ENCODE measurements around the gene PITHD1.

- no peak for TF ChIP-seq ZFP30 (CRISPR knock-in tag; IDR thresholded peaks at IDR 0.05)
- no peak for TF ChIP-seq GLIS3 (CRISPR knock-in tag; IDR thresholded peaks at IDR 0.05)
- TF ChIP-seq RARB (CRISPR knock-in tag; IDR thresholded peaks at IDR 0.05), result no peak
- no peak for TF ChIP-seq ARNTL (CRISPR knock-in tag; IDR thresholded peaks at IDR 0.05; ENCODE audit: borderline replicate concordance, low read depth)
- TF ChIP-seq PPARA (CRISPR knock-in tag; IDR thresholded peaks at IDR 0.05; ENCODE audit: borderline replicate concordance), result no peak
- TF ChIP-seq ESRRG (CRISPR knock-in tag; IDR thresholded peaks at IDR 0.05), result no peak
- no peak for TF ChIP-seq TOX (CRISPR knock-in tag; IDR thresholded peaks at IDR 0.05; ENCODE audit: borderline replicate concordance)
- no peak for TF ChIP-seq PATZ1 (CRISPR knock-in tag; IDR thresholded peaks at IDR 0.05; ENCODE audit: borderline replicate concordance)
- no peak for TF ChIP-seq ZNF8 (CRISPR knock-in tag; IDR thresholded peaks at IDR 0.05)
- TF ChIP-seq CSRNP3 (CRISPR knock-in tag; IDR thresholded peaks at IDR 0.05), result no peak
- no peak for TF ChIP-seq CSDC2 (CRISPR knock-in tag; IDR thresholded peaks at IDR 0.05)
- no peak for TF ChIP-seq ISL1 (CRISPR knock-in tag; IDR thresholded peaks at IDR 0.05)
- TF ChIP-seq TCF4 (CRISPR knock-in tag; IDR thresholded peaks at IDR 0.05; ENCODE audit: borderline replicate concordance), result no peak
- no peak for TF ChIP-seq POU6F1 (CRISPR knock-in tag; IDR thresholded peaks at IDR 0.05; ENCODE audit: borderline replicate concordance, low read depth)
Observed at GRCh38 chr1:23772854-23773242, 5.4 kb upstream of the PITHD1 start.

Measured in SK-N-SH treated with all-trans-retinoic acid at 6 μM for 48 hours (cell line).